HepG2 (cell line): Measurements from ENCODE around the gene SMARCB1. TPM values are rescaled to one million over a fixed set of nuclear protein-coding genes. Genes with fewer than 3 reads are reported as not detected.

Experiments
- ATAC-seq: fragments of 200-7000 bp; cut with Tn5 transposase; 3 replicates; pipeline ENCODE4 v1.9.1; 2020; ENCODE audit warnings: mild to moderate bottlenecking, moderate library complexity
- BruUV-seq: library from RNA; stranded (reverse); fragments of 400-500 nt; replicated peaks from 2 replicates; lab custom pipeline; 2021; lab: Mats Ljungman, UMichigan
- CTCF ChIA-PET: fragments of 300-600 bp; formaldehyde crosslinking; extraction: SDS; loops from one replicate; lab custom pipeline; 2021; ENCODE audit warnings: low total read pairs, inconsistent platforms, low intra/inter-chr PET ratio; lab: Yijun Ruan, JAX
- POLR2A ChIA-PET: fragments of 350-600 bp; sonication (Branson Sonifier 250); formaldehyde crosslinking; loops from one replicate; lab custom pipeline; 2020; ENCODE audit warnings: antibody characterized with exemption, inconsistent platforms; lab: Yijun Ruan, JAX
- DNase-seq: peaks from one replicate; pipeline ENCODE4 v3.0.0-alpha.2; 2015; ENCODE audit warnings: low spot score
- FAIRE-seq: peaks from 3 replicates; lab custom pipeline; 2011; peaks lifted over from hg19 to GRCh38; lab: Jason Lieb, UNC
- H2AFZ ChIP-seq: one replicate; pipeline ENCODE4 v1.6.1; 2011; ENCODE audit warnings: low read length, inconsistent platforms
- H3K27ac ChIP-seq: fragments of 300-600 bp; 3 replicates; pipeline ENCODE4 v1.8.0; 2011; ENCODE audit warnings: mixed run types, mild to moderate bottlenecking, mixed read lengths, low read length, inconsistent platforms; ENCODE audit not compliant: insufficient read depth; ENCODE audit errors: extremely low read length
- H3K27me3 ChIP-seq, 2 experiments: fragments of 200-600 bp in 1 of 2; 2 replicates in 1 of 2; 3 replicates in 1 of 2; pipeline versions ENCODE4 v1.6.0 to v1.8.0; 2011; ENCODE audit warnings: low read length in 2 of 2, mild to moderate bottlenecking in 2 of 2, moderate library complexity in 2 of 2, inconsistent platforms in 1 of 2; ENCODE audit not compliant: insufficient read depth in 2 of 2, control insufficient read depth in 1 of 2
- H3K36me3 ChIP-seq, 2 experiments: fragments of 200-600 bp in 1 of 2; replicated peaks in 1 of 2; 2 replicates in 1 of 2; 3 replicates in 1 of 2; pipeline versions ENCODE4 v1.5.1 to v1.8.0; 2011; ENCODE audit warnings: low read length in 2 of 2, inconsistent platforms in 1 of 2; ENCODE audit not compliant: insufficient read depth in 2 of 2, control insufficient read depth in 1 of 2
- H3K4me1 ChIP-seq: 2 replicates; pipeline ENCODE4 v1.5.1; 2012; ENCODE audit warnings: low read length, inconsistent platforms; ENCODE audit not compliant: insufficient read depth
- H3K4me2 ChIP-seq: 2 replicates; pipeline ENCODE4 v1.6.0; 2011; ENCODE audit warnings: low read depth, low read length, inconsistent platforms
- H3K4me3 ChIP-seq, 3 experiments: fragments of 200-600 bp in 1 of 3; sonication (generic), shearing (Covaris generic) in 1 of 3; replicated peaks in 1 of 3; 2 replicates each; pipeline ENCODE4 v1.5.1; 2011 to 2016; ENCODE audit warnings: low read length in 3 of 3, inconsistent platforms in 2 of 3, low read depth in 2 of 3, mild to moderate bottlenecking in 2 of 3, control low read depth in 1 of 3, mixed read lengths in 1 of 3; ENCODE audit not compliant: insufficient read depth in 1 of 3
- H3K79me2 ChIP-seq: one replicate; pipeline ENCODE4 v1.6.1; 2011; ENCODE audit warnings: low read length, inconsistent platforms; ENCODE audit not compliant: insufficient read depth
- H3K9ac ChIP-seq: 2 replicates; pipeline ENCODE4 v1.6.0; 2011; ENCODE audit warnings: mild to moderate bottlenecking, low read depth, low read length, inconsistent platforms; ENCODE audit not compliant: insufficient read depth
- H3K9me3 ChIP-seq: 2 replicates; pipeline ENCODE4 v1.5.1; 2012; ENCODE audit warnings: mild to moderate bottlenecking, low read length
- H4K20me1 ChIP-seq: 2 replicates; pipeline ENCODE4 v1.6.0; 2011; ENCODE audit warnings: inconsistent platforms, mild to moderate bottlenecking, low read length, moderate library complexity; ENCODE audit not compliant: insufficient read depth
- HNF4A ChIP-seq: sonication (generic); formaldehyde crosslinking; IDR thresholded peaks from 2 replicates; pipeline ENCODE4 v1.4.0; 2020; ENCODE audit warnings: missing genetic modification reagents
- MNT ChIP-seq: fragments of 450-650 bp; IDR thresholded peaks from 2 replicates; pipeline ENCODE4 v1.6.1; 2016
- PLSCR1 ChIP-seq: sonication (generic); formaldehyde crosslinking; IDR thresholded peaks from 2 replicates; pipeline ENCODE4 v1.5.0; 2020; ENCODE audit warnings: missing genetic modification reagents, mild to moderate bottlenecking, borderline replicate concordance
- RBM39 ChIP-seq: fragments of 200-400 bp; formaldehyde crosslinking; IDR thresholded peaks from one replicate; pipeline ENCODE4 v1.6.1; 2018; ENCODE audit warnings: antibody characterized with exemption, mild to moderate bottlenecking, low read depth, low read length; ENCODE audit not compliant: poor library complexity, severe bottlenecking
- SMAD3 ChIP-seq: sonication (generic); formaldehyde crosslinking; IDR thresholded peaks from 2 replicates; pipeline ENCODE4 v1.4.0; 2020; ENCODE audit warnings: missing genetic modification reagents
- SOX13 ChIP-seq, 3 experiments: fragments of 450-650 bp in 1 of 3; sonication (generic) in 1 of 3; formaldehyde crosslinking in 1 of 3; IDR thresholded peaks in 2 of 3; conservative IDR thresholded peaks in 1 of 3; 2 replicates each; pipeline versions ENCODE4 v1.5.0 to v1.6.1; 2016 to 2020; ENCODE audit warnings: antibody characterized with exemption in 1 of 3, mild to moderate bottlenecking in 1 of 3, missing compliant biosample characterization in 1 of 3, missing genetic modification reagents in 1 of 3, moderate library complexity in 1 of 3
- ZBTB37 ChIP-seq: sonication (generic); formaldehyde crosslinking; IDR thresholded peaks from 2 replicates; pipeline ENCODE4 v1.4.0; 2020; ENCODE audit warnings: mild to moderate bottlenecking, missing genetic modification reagents
- ZNF496 ChIP-seq: sonication (generic); formaldehyde crosslinking; IDR thresholded peaks from 2 replicates; pipeline ENCODE4 v1.8.1; 2023; ENCODE audit warnings: mild to moderate bottlenecking, moderate library complexity, missing genetic modification reagents; ENCODE audit not compliant: insufficient replicate concordance
- ZNF563 ChIP-seq: sonication (generic); formaldehyde crosslinking; IDR thresholded peaks from 2 replicates; pipeline ENCODE4 v1.8.0; 2022; ENCODE audit warnings: mild to moderate bottlenecking, moderate library complexity, missing genetic modification reagents
- ZNF572 ChIP-seq: sonication (generic); formaldehyde crosslinking; IDR thresholded peaks from 2 replicates; pipeline ENCODE4 v1.5.1; 2020; ENCODE audit warnings: mild to moderate bottlenecking, missing genetic modification reagents
- WGBS: methylation state at CpG from one replicate; pipeline ENCODE4 v1.1.6; 2017; ENCODE audit warnings: low lambda C conversion rate; 5-methylcytosine and 5-hydroxymethylcytosine counted together
- in situ Hi-C: cut with HindIII; loops from 2 replicates; pipeline ENCODE4 v1.10.0; 2017; ENCODE audit warnings: low pct_unique_long_range_greater_than_20kb; ENCODE audit not compliant: extremely low pct_ligation_motif_present
- intact Hi-C: fragments of 100-400 bp; cut with micrococcal nuclease; formaldehyde crosslinking; loops from one replicate; pipeline ENCODE4 v1.10.0; 2022; ENCODE audit not compliant: unreplicated experiment
- polyA plus RNA-seq, 8 experiments: library from polyadenylated mRNA; depleted of rRNA in 3 of 8; stranded (reverse) in 7 of 8; unstranded in 1 of 8; fragments of >200 nt; fragmentation: Illumina TruSeq in 4 of 8; extraction: Trizol in 4 of 8; gene quantifications; 2 replicates each; pipeline versions ENCODE4 v1.2.1 to v1.2.3, GENCODE V29; 2011 to 2016; ENCODE audit warnings: low read depth in 4 of 8, missing spikeins in 1 of 8, mixed read lengths in 1 of 8; ENCODE audit not compliant: insufficient read depth in 1 of 8
- total RNA-seq, 5 experiments: library from RNA; depleted of rRNA; stranded (reverse); fragments of >200 nt; fragmentation: Illumina TruSeq; extraction: Trizol; gene quantifications; 2 replicates each; pipeline ENCODE4 v1.2.3, GENCODE V29; 2016; ENCODE audit warnings: low read depth in 1 of 5
- TF ChIP-seq, protein P1 (sequence below): IDR thresholded peaks from 2 replicates; pipeline ENCODE4 v1.6.1; 2018; ENCODE audit warnings: missing genetic modification reagents, mild to moderate bottlenecking, missing compliant biosample characterization
- TF ChIP-seq, protein P2 (sequence below): sonication (generic); formaldehyde crosslinking; IDR thresholded peaks from 2 replicates; pipeline ENCODE4 v1.5.1; 2020; ENCODE audit warnings: missing genetic modification reagents, mild to moderate bottlenecking, borderline replicate concordance

Gene SMARCB1
- total and polyA plus RNA-seq, 2 of the 13 experiments (the other 11 are each of a cell fraction or from before 2014, with no cell fraction given) = 74.0 to 166 TPM

GRCh38 chr22:23756891-23757290 is 29.9 kb upstream of the SMARCB1 start:
- intact Hi-C loops = no loop called here
- Histone ChIP-seq H3K36me3 (no peaks in the 10 kb centered on the region), H3K4me3 (no peak overlapping the region), H3K27ac (no peak overlapping the region), H3K9me3 (no peaks in the 10 kb centered on the region), H4K20me1 (no peaks in the 10 kb centered on the region)
- no TSS peak for BruUV-seq
- 37% methylated on average over 4 of the region's 4 CpGs for WGBS
- POLR2A ChIA-PET = interaction anchor here (0.7 to 1.3 kb wide), 3 partner anchors 9 to 39 kb away, joined by 3 to 6 read pairs (median 3); no protein-coding TSS in a partner anchor
- TF ChIP-seq ZNF563 (CRISPR knock-in tag) (no peak), SMAD3 (CRISPR knock-in tag) (no peak), SOX13 (IDR thresholded peaks at IDR 0.05) (no peak), SOX13 (CRISPR knock-in tag; conservative IDR thresholded peaks at IDR 0.05 in 1 of 2, IDR thresholded peaks at IDR 0.05 in 1 of 2) (no peak), ZNF496 (CRISPR knock-in tag) (no peak), PLSCR1 (CRISPR knock-in tag) (no peak), MNT (no peak), HNF4A (CRISPR knock-in tag) (no peak), RBM39 (no peak), ZNF572 (CRISPR knock-in tag) (no peak), ZBTB37 (no peak)
- TF ChIP-seq, protein P1, sequence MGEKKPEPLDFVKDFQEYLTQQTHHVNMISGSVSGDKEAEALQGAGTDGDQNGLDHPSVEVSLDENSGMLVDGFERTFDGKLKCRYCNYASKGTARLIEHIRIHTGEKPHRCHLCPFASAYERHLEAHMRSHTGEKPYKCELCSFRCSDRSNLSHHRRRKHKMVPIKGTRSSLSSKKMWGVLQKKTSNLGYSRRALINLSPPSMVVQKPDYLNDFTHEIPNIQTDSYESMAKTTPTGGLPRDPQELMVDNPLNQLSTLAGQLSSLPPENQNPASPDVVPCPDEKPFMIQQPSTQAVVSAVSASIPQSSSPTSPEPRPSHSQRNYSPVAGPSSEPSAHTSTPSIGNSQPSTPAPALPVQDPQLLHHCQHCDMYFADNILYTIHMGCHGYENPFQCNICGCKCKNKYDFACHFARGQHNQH = no peak
- TF ChIP-seq, protein P2, sequence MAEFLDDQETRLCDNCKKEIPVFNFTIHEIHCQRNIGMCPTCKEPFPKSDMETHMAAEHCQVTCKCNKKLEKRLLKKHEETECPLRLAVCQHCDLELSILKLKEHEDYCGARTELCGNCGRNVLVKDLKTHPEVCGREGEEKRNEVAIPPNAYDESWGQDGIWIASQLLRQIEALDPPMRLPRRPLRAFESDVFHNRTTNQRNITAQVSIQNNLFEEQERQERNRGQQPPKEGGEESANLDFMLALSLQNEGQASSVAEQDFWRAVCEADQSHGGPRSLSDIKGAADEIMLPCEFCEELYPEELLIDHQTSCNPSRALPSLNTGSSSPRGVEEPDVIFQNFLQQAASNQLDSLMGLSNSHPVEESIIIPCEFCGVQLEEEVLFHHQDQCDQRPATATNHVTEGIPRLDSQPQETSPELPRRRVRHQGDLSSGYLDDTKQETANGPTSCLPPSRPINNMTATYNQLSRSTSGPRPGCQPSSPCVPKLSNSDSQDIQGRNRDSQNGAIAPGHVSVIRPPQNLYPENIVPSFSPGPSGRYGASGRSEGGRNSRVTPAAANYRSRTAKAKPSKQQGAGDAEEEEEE (CRISPR knock-in tag) = no peak
- TF ChIP-seq, all 625 proteins: peak for 0
- H3K4me2 ChIP-seq = no peak overlapping the region
- in situ Hi-C loops = no loop called here
- CTCF ChIA-PET = no interaction called here
- FAIRE-seq = no peak
- peaks cover 6% of the 10 kb centered on the region for H3K4me1 ChIP-seq
- ATAC-seq = no peak
- H2AFZ ChIP-seq = no peak overlapping the region
- H3K27me3 ChIP-seq = no peaks in the 10 kb centered on the region; a peak in 1 of 5 replicates
- no peak overlapping the region for H3K9ac ChIP-seq
- H3K79me2 ChIP-seq = no peaks in the 10 kb centered on the region
- DNase-seq = no peak
